PFSK-1 (cell line): ENCODE data around the gene ZNRF4.

Source experiments
- POLR2AphosphoS5 ChIP-seq: IDR thresholded peaks from 2 replicates; pipeline ENCODE4 v1.6.1; 2012; ENCODE audit warnings: low read depth, mild to moderate bottlenecking, control low read depth, low read length, moderate library complexity
- SIN3A ChIP-seq: IDR thresholded peaks from 2 replicates; pipeline ENCODE4 v1.6.1; 2012; ENCODE audit warnings: mild to moderate bottlenecking, low read length, moderate library complexity, borderline replicate concordance; ENCODE audit not compliant: insufficient read depth
- TAF1 ChIP-seq: IDR thresholded peaks from 2 replicates; pipeline ENCODE4 v1.6.1; 2012; ENCODE audit warnings: low read length, control low read depth, borderline replicate concordance; ENCODE audit not compliant: insufficient read depth

DNA sequence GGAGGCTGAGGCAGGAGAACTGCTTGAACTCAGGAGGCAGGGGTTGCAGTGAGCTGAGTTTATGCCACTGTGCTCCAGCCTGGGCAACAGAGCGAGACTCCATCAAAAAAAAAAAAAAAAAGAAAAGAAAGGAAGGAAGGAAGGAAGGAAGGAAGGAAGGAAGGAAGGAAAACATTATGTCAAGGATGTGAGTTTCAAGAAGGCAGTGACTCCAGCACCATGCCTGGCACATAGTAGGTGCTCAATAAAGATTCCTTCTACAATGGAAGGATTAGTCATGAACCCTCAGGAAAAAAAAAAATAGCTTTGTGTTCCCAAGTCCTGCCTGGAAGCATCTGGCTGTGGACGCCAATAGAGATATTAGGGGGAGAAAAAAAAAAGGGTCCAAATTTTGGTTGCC, 10.1 kb upstream of the ZNRF4 start:
- no peak for TF ChIP-seq TAF1
- TF ChIP-seq SIN3A = no peak
- TF ChIP-seq POLR2AphosphoS5 = no peak
